IPS DF 19.7 (cell line): Measurements from ENCODE around the gene NR1D1.

ENCODE experiments used
- DNase-seq: peaks from one replicate; pipeline ENCODE4 v3.0.0-alpha.2; 2013; ENCODE audit warnings: low read depth, low spot score

NR1D1 gene

DNA sequence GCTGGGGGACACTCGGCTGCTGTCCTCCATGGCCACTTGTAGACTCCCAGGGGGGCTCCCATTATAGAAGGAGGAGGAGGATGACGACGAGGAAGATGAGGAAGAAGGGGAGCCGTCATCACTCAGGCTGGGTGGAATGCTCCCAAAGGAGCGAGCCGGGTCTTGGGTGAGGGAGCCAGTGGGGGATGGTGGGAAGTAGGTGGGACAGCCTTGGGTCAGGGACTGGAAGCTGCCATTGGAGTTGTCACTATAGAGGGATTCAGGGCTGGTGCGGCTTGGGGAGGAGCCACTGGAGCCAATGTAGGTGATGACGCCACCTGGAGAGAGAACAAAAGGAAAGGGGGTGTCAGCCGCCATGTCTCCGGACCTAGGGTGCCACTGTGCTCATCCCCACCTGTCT lies 3.3 kb downstream of the NR1D1 start:
- DNase-seq = no peak

DNA sequence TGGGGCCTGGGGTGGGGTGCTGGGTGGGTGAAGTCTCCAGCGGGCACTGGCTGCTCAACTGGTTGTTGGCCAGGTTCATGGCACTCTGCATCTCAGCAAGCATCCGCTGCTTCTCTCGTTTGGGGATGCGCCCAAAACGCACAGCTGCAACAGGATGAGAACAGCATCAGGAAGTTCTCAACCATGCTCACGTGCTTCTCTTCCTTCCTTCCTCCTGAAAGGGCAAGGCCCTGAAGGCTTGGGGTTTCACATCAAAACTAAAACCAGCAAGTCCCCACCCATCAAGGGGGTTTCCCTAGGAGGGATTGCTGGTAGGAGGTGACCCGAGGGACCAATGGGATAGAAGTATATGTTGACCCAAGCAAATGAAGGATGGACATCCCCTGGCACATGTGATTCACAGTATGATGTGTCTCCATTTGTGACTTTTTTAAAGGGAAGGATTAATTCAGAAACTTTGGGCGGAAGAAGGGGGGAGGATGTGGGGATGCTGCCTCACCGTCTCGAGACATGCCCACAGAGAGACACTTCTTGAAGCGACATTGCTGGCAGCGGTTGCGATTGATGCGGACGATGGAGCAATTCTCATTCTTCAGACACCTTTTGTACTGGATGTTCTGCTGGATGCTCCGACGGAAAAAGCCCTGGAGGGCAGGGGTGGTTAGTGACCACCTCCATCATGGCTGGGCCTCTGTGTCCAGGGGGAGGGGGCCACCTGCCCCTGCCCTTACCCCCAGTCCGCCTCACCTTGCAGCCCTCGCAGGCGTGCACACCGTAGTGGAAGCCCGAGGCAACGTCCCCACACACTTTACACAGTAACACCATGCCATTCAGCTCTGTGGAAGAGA lies 4.2 kb downstream of the NR1D1 start:
- no peak for DNase-seq

DNA sequence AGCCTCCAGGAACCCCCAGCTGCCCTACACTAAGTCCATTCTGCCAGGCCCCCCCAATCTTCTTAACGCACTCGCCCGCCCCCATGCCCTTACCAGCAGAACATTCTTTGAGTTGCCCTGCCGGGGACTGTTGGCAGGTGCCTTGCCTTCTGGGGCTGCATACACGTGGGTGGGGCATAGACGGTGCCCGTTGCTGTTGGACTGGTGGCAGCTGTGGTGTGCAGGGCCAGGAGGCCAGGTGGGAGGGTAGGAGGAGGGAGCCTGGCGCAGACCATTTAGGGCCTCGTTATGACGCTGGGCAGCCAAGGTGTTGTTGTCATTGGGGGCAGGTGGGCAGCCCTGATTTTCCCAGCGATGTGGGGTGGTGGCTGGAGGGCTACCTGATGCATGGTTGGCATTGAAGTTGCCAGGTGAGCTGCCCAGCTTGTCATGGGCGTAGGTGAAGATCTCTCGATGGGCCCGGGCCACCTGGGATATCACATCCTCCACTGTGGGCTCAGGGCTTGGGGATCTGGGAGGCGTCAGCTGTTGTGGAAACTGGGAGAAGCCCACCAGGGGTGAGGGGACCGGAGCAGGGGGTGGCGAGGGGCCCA lies 4.9 kb downstream of the NR1D1 start:
- no peak for DNase-seq

DNA sequence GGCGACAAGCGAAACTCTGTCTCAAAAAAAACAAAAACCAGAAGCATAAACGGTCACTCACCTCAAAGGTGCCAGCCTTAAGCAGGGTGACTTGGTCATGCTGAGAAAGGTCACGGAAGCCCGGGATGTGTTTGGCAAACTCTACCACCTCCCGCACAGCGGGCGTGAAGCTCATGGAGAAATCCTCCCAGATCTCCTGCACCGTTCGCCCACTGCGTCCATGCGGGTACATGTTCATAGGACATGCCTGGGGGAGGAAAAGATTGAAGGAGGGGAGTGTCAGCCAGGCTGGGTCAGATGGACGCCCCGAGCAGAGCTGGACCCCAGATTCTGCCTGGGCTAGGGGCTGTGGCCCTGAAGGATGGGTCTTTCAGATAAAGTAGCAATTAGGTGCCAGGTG lies 5.5 kb downstream of the NR1D1 start:
- DNase-seq = no peak

DNA sequence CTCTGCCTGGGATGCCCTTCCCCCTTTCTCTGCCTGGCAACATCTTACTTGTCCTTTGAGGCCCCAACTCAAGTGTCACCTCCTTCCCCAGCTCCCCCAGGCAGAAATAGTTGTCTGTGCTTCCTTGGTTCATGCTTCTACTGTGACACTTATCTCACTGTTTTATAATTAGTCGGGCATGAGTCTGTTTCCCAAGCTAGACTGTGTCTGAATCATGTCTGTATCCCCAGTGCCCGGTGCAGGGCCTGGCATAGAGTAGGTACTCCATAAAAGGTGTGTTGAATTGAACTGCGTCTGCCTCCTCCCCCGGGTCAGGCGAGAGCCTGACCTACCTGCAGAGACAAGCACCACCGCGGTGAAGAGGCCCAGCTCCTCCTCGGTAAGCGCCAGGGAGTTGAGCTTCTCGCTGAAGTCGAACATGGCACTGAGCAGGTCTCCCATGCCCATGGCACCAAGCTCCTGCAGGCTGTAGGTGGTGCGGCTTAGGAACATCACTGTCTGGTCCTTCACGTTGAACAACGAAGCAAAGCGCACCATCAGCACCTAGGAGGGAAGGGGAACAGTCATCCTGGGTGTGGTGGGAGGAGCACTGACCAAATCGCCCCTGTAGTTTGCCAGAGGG lies 6.7 kb downstream of the NR1D1 start:
- no peak for DNase-seq

DNA sequence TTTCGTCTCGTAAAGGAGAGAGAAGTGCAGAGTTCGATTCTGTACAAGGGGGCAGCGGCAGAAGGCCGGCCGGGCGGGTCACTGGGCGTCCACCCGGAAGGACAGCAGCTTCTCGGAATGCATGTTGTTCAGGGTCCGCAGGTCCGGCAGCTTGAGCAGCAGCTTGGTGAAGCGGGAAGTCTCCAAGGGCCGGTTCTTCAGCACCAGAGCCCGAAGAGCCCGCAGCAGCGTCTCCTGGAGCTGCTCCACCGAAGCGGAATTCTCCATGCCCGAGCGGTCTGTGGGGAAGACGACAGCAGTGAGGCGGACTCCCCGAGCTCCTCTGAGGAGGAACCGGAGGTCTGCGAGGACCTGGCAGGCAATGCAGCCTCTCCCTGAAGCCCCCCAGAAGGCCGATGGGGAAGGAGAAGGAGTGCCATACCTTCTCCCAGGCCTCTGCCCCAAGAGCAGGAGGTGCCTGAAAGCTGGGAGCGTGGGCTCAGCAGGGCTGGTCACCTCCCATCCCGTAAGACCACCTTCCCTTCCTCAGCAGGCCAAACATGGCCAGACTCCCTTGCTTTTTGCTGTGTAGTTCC lies 7.3 kb downstream of the NR1D1 start:
- DNase-seq = no peak

DNA sequence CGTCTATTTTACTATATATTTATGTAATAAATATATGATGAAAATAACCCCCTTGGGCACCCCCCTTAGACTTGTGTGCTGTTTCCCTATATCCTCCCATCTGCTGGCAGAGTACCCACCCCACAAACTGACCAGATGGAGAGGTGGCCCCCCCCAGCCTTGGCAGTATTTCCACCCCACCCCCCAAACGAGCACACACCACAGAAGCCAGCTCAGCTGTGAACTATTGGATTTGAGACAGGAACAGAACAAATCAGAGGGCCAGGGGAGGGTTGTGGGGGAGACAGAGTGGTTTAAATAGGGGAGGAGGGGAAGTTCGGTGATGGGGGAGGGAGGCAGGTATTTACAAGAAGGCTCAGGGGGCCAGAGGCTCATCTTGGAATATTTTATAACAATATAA lies 7.8 kb downstream of the NR1D1 start:
- DNase-seq = no peak

DNA sequence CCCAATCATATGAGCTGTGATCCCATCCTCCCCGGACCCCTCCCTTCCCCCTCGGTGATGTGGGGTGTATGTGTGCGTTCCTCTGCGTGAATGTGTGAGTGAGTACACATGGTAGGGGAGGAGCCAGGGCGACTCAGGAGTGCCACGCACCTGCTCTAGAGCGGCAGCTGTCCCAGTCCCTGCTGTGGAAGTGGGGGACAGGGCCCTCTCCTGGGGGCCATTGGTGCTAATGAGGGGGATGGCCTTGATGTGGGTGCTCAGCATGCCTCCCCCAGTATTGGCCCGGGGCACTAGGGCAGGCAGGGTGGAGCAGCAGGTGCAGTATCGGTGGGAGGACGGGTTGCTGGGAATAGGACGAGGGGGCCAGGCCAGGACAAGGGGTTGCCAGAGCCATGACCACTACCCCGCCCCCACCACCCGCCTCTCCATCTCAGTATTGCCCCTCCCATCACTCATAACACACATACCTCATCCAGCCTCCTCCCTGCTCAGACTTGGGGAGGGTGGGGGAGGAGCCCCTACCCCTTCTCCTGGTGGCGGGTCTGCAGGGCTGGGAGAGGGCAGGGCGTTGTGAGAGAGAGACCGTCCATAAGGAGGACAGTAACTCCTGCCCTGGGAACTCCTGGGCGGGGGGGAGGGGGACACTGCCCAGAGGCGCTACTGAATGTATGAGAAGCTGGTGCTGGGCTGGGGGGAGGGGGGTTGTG lies 8.5 kb downstream of the NR1D1 start:
- no peak for DNase-seq

DNA sequence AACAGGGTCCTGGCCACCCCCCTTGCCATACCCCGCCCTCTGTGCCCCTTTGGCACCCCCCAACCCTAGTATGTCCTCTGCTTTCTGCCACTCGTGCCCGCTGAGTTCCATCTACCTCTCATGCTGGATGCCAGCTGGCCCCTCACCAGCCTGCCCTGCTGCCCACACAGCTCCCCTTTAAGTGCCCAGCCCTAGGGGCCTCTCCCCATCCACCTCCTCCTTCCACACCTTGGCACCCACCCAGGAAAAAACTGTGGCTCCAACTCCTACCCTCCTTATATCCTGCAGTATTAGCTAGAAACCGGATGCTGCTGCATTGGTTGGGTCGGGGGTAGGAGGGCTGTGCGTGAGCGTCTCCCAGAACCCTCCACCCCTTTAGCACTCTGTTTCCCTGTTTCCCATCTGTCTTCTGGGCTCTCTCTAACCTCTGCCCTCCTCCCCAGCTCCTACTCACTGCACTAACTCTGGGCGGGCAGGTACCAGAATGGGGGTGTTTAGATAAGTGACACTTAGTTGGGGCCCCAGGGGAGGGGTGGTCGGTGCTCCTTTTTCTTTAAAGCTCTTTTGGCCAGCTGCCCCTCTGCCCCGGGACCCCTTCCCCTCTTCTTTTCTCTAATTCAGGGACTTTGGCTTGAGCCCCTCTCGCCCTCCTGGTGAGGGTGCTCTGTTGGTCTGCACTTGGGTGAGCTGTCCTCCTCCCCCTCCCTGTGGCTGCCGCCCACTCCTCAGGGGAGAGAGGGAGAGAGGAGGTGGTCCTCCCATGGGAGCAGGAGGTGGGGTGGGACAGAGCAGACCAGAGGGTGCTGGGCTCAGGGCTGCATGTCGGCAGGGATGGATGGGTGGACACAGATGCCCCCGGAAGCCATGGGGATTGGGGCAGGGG lies 9.9 kb downstream of the NR1D1 start:
- no peak for DNase-seq

DNA sequence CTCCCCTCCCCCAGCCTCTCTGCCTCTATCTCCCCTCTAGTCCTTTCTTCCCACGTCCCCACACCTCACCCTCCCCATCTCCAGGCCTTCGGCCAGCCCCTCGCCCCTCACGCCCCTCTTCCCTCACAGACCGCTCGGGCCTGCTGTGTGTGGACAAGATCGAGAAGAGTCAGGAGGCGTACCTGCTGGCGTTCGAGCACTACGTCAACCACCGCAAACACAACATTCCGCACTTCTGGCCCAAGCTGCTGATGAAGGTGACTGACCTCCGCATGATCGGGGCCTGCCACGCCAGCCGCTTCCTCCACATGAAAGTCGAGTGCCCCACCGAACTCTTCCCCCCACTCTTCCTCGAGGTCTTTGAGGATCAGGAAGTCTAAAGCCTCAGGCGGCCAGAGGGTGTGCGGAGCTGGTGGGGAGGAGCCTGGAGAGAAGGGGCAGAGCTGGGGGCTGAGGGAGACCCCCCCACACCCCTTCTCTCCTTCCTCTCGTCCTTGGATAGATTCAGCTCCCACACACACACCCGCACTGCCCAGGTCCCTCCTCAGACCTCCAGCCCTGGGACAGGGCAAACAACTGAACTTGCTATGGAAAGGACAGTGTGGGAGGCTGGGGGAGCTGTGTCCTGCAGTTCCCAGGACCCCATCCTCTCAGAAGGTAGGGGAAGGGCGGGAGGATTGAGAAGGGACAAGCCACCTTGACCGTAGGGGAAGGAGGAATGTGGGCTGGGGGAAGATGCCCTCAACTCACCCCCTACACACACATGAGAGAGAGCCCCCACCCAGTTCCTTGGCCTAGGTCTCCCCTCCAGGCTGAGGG lies 11.1 kb downstream of the NR1D1 start:
- DNase-seq = no peak

DNA sequence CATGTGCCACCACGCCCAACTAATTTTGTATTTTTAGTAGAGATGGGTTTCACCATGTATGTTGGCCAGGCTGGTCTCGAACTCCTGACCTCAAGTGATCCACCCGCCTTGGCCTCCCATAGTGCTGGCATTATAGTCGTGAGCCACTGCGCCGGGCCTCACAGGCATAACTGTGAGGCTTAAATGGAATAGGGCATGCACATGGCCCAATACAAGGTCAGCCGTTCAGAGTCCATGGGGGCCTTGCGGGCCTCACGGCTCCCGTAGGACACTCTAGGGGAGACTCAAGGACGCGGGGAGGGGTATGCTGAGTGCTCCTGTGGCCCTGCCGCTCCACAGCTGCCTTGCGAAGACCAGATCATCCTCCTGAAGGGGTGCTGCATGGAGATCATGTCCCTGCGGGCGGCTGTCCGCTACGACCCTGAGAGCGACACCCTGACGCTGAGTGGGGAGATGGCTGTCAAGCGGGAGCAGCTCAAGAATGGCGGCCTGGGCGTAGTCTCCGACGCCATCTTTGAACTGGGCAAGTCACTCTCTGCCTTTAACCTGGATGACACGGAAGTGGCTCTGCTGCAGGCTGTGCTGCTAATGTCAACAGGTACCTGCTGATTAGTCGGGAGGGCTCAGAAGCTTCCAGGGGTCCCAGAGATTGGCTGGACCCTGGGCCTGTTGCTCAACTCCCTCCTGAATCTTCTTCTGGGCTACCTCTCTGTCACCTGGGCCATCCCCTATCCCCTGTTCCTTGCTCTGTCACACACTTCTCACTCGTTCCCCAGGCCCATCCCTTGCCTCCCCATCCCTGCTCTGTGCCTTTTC lies 12.3 kb downstream of the NR1D1 start:
- no peak for DNase-seq

DNA sequence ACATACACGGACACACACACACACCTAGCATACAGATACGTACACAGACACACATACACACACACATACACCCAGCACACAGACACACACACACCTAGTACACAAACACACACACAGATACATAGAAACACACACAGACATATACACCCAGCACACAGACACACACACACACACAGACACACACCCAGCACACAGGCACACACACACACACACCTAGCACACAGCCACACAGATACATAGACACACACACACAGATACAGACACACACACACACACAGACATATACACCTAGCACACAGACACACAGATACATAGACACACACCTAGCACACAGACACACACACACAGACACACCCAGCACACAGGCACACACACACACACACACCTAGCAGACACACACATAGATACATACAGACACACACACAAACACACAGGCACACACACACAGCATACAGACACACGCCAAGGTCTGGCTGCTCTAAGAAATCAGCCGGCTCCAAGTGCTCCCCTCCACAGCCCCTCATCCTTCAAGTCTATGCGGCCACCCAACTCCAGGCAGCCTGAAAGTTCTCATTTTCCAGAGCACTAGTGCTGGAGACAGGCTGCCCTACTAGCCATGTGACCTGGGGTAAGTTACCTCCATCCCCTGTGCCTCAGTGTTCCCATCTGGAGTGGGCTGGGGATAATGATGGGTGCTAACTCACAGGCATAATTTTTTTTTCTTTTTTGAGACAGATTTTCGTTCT lies 13.2 kb downstream of the NR1D1 start:
- DNase-seq = no peak

DNA sequence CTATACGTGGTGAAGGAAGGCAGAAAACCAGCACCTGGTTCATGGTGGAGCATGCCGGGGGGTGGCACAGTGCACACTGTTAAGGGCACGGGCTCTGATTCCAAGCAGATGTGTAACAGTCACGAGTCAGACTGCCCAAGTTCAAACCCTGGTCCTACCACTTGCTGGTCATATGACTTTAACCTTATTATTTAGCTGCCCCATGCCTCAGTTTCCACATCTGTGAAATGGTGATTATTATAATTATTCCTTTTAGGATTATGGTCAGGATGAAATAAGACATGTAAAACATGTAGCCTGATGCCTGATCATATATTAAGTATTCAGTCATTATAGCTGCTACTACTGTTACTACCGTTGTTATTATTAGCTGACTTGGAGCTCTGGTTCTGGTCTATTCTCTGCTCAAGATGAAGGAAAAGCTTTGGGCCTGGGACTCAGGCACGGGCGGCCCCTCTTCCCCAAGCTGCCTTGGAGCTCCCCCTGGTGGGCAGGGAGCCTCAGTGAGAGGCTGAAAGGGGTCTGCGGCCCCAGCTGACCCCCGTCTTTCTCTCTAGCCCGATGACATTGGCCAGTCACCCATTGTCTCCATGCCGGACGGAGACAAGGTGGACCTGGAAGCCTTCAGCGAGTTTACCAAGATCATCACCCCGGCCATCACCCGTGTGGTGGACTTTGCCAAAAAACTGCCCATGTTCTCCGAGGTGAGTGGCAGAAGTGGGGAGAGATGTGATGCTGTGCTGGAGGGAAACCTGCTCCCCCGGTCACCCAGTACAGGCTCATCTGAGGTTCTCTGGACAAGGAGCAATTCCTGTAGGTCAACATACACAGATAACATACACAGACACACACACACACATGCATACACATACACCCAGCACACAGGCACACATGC lies 14.0 kb downstream of the NR1D1 start:
- no peak for DNase-seq

DNA sequence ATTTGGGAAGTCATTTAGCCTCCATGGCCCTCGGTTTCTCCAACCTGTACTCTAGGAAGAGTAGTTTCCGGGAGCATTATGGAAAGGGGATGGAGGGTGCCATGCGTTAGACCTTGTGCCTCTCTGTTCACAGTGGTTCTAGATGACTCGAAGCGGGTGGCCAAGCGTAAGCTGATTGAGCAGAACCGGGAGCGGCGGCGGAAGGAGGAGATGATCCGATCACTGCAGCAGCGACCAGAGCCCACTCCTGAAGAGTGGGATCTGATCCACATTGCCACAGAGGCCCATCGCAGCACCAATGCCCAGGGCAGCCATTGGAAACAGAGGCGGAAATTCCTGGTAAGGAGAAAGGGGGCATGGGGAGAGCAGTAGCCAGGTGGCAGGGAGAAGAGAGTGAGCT lies 15.9 kb downstream of the NR1D1 start:
- DNase-seq = no peak

DNA sequence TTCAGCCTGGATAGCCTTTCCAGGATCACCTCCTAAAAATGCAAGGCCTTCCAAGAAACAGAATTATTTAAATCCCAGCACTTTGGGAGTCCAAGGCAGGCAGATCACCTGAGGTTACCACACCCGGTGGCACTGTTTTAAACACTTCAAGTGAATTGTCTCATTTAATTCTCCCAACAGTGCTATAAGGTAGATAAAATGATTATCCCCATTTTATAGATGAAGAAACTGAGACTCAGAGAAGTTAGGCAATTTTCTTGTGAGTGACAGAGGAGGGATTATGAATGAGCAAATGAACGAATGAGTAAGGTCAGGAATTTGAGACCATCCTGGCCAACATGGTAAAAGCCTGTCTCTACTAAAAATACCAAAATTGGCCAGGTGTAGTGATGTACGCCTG lies 20.8 kb downstream of the NR1D1 start:
- DNase-seq = no peak

DNA sequence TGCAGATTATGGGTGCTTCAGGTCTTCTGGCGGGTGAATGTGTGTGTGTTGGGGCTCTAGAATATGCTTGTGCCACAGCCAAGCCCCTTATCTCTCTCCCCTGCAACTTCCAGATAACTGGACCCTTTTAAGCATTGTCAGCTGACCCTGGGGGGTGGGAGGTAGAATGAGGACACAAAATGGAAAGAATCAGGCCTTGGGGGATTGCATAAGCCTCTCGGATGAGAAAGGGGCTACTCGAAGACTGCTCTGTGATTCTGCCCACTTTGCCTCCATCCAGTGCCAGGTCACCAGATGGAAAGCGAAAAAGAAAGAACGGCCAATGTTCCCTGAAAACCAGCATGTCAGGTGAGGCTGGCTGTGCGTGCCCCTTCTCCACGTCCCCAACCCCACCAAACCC lies 23.8 kb downstream of the NR1D1 start:
- no peak for DNase-seq

DNA sequence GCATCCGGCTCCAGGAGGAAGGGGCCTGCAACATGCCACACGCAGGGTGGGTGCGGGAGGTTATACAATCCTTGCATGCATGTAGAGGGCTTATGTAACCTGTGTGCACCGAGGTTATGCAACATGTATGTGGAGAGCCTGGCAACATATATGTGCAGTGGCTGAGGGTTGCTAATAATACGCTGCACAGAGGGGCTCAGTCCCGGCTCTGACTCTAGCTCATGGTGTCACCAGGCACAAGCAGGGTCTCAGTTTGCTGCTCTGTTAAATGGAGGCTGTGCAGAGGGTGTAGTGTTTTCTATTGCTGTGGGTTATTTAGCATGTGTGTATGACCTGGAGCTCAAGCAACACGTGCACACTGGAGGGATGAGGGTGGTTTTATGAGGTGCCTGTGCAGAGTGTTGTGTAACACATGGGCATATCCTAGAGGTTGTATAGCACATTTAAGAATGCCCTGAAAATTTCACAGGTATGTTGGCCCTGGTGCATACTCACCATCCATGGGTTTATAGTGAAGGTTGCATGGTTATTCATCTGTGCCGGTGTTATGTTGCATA lies 24.4 kb downstream of the NR1D1 start:
- no peak for DNase-seq
